ENCODE measurements around the gene RBMS3. TPM values are rescaled to one million over a fixed set of nuclear protein-coding genes. Genes with fewer than 3 reads are reported as not detected.
"Not testable (repeated sequence)": the region's sequence is repeated elsewhere in the genome, so short reads cannot be mapped to it uniquely, and the experiment has no call there.

Gene RBMS3
- total and polyA plus RNA-seq, 2 experiments from 2014 or later: 20.8 TPM

DNA sequence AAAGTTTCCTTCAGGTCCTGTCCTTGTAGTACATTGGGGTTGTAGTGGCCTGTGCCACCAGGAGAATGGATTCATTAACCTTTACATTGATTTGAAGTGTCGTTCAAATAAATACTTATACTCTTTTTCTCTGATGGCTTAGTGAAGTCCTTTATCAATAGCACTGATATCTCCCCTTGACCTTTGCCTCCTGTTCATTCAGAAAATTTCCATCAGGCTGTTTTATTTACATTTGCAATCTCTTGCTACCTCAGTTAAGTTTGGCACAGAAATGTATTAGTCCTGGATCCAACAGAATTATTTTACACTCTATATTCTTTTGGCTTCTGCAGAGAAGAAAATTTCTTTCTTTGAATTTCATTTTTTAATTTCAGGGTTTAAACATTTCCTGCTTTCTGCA, 497.0 kb downstream of the RBMS3 start:
- Histone ChIP-seq H3K27ac (peak overlapping the region; percentile 56), H3K9me3 (ENCODE audit: low read depth) (no peaks in the 10 kb centered on the region), H3K4me1 (ENCODE audit: low read depth) (peaks cover 24% of the 10 kb centered on the region), H3K36me3 (no peaks in the 10 kb centered on the region), H3K27me3 (no peaks in the 10 kb centered on the region), H3K4me3 (no peak overlapping the region)
- DNase-seq (ENCODE audit: low read depth in 1 of 2, low spot score in 1 of 2): no peak
- TF ChIP-seq, protein P1, sequence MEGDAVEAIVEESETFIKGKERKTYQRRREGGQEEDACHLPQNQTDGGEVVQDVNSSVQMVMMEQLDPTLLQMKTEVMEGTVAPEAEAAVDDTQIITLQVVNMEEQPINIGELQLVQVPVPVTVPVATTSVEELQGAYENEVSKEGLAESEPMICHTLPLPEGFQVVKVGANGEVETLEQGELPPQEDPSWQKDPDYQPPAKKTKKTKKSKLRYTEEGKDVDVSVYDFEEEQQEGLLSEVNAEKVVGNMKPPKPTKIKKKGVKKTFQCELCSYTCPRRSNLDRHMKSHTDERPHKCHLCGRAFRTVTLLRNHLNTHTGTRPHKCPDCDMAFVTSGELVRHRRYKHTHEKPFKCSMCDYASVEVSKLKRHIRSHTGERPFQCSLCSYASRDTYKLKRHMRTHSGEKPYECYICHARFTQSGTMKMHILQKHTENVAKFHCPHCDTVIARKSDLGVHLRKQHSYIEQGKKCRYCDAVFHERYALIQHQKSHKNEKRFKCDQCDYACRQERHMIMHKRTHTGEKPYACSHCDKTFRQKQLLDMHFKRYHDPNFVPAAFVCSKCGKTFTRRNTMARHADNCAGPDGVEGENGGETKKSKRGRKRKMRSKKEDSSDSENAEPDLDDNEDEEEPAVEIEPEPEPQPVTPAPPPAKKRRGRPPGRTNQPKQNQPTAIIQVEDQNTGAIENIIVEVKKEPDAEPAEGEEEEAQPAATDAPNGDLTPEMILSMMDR (IDR thresholded peaks at IDR 0.05; ENCODE audit: low read depth, low read length): no peak

DNA sequence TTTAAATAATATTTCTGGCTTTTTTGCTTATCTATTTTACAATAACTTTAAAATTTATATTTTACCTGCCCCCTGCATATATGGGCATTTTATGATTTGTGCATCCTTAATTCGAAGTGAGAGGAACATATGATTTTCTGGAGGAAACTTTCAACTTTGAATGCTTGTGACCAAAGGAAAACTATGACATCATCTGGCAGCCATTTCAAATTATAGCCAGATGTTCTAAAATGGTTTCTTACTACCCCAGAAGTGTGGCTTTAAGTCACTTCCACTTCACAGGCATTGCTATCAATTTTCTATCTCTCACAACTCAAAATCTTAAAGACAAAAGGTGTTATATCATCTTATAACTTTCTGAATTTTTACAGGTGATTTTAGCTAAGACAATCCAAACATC, 508.8 kb downstream of the RBMS3 start:
- H3K27ac ChIP-seq: no peak overlapping the region
- DNase-seq (ENCODE audit: low read depth in 1 of 2, low spot score in 1 of 2): no peak
- TF ChIP-seq, protein P1 (IDR thresholded peaks at IDR 0.05; ENCODE audit: low read depth, low read length): no peak

DNA sequence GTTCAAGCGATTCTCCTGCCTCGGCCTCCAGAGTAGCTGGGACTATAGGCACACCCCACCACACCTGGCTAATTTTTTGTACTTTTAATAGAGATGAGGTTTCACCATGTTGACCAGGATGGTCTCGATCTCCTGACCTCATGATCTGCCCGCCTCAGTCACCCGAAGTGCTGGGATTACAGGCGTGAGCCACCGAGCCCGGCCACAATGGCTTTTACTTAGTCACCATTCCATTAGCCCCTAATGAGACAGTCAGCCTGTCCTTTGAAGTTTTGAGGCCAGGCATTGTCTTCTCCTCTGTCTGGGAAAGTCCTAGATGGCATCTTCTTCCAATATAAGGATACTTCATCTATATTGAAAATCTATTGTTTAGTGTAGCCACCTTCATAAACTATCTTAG, 515.9 kb downstream of the RBMS3 start:
- Histone ChIP-seq H3K27ac (no peak overlapping the region), H3K4me3 (no peak overlapping the region), H3K27me3 (no peaks in the 10 kb centered on the region), H3K4me1 (ENCODE audit: low read depth) (no peaks in the 10 kb centered on the region), H3K9me3 (ENCODE audit: low read depth) (no peaks in the 10 kb centered on the region), H3K36me3 (no peaks in the 10 kb centered on the region)
- TF ChIP-seq, protein P1 (IDR thresholded peaks at IDR 0.05; ENCODE audit: low read depth, low read length): no peak
- no peak for DNase-seq (ENCODE audit: low read depth in 1 of 2, low spot score in 1 of 2)

More for the DNA sequence above, 508.8 kb downstream of the RBMS3 start:
- no peaks in the 10 kb centered on the region for H3K9me3 ChIP-seq (ENCODE audit: low read depth)
- no peak overlapping the region for H3K4me3 ChIP-seq
- no peaks in the 10 kb centered on the region for H3K27me3 ChIP-seq
- H3K4me1 ChIP-seq (ENCODE audit: low read depth): no peaks in the 10 kb centered on the region
- H3K36me3 ChIP-seq: no peaks in the 10 kb centered on the region

DNA sequence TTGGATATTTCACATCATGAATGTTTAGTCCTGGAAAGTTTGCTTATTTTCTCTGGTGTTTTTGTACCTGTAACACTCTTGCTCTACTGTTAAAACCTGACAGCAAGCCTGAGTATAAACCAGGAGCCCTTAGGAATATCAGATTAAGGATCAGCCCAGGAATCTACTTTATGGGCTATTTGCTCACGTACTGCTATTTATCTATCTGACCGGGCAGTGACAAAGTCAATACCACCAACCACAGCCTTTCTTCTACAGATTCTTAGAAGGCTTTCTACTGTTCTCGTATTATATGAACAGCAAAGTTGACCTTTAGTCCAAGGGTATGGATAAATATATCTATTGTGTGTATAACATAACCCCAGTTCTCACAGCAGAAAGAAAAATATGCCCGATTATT, 521.2 kb downstream of the RBMS3 start:
- H3K9me3 ChIP-seq (ENCODE audit: low read depth): no peaks in the 10 kb centered on the region
- H3K27ac ChIP-seq: no peak overlapping the region
- H3K27me3 ChIP-seq: no peaks in the 10 kb centered on the region
- no peak overlapping the region for H3K4me3 ChIP-seq
- H3K36me3 ChIP-seq: no peaks in the 10 kb centered on the region
- no peaks in the 10 kb centered on the region for H3K4me1 ChIP-seq (ENCODE audit: low read depth)
- TF ChIP-seq, protein P1 (IDR thresholded peaks at IDR 0.05; ENCODE audit: low read depth, low read length): no peak
- DNase-seq (ENCODE audit: low read depth in 1 of 2, low spot score in 1 of 2): no peak

DNA sequence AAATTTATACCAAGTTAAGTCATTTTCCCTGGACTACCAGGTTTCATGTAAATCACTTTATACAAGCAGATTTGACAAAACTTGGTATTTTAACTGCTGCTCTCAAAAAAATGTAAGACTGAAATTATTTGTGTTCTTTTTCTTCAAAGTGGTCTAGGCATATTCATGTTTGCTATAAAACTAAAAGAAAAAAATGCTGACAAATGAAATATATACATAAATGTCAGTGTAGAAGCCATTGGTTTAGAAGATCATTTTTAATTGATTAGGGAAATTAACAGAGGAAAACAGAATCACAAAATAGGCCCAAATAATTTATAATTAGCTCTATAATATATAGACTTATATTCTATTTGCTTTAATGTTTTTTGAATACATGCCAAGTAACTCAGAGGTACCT, 523.2 kb downstream of the RBMS3 start:
- no peak overlapping the region for H3K4me3 ChIP-seq
- H3K27ac ChIP-seq: no peak overlapping the region
- no peaks in the 10 kb centered on the region for H3K27me3 ChIP-seq
- no peaks in the 10 kb centered on the region for H3K4me1 ChIP-seq (ENCODE audit: low read depth)
- H3K9me3 ChIP-seq (ENCODE audit: low read depth): no peaks in the 10 kb centered on the region
- TF ChIP-seq, protein P1 (IDR thresholded peaks at IDR 0.05; ENCODE audit: low read depth, low read length): no peak
- no peaks in the 10 kb centered on the region for H3K36me3 ChIP-seq
- DNase-seq (ENCODE audit: low read depth in 1 of 2, low spot score in 1 of 2): no peak

DNA sequence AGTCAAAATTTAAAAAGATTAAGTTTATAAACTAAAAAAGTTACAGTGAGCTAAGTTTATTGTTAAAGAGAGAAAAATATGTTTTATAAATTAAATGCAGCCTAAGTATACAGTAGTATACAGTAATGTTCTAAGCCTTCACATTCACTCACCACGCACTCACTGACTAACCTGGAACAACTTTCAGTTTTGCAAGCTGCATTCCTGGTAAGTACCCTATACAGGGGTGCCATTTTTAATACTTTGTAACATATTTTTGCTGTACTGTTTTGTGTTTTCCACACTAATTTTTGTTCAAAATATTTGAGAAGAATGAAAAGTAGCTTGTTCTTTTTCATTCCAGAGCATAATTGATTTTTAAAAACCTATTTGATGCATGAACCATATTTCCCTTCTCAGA, 524.9 kb downstream of the RBMS3 start:
- peak in 1 of 2 donors; percentile 16 for DNase-seq (ENCODE audit: low read depth in 1 of 2, low spot score in 1 of 2)
- Histone ChIP-seq H3K4me3 (no peak overlapping the region), H3K4me1 (ENCODE audit: low read depth) (no peaks in the 10 kb centered on the region), H3K27ac (no peak overlapping the region), H3K36me3 (no peaks in the 10 kb centered on the region), H3K9me3 (ENCODE audit: low read depth) (no peaks in the 10 kb centered on the region), H3K27me3 (no peaks in the 10 kb centered on the region)
- TF ChIP-seq, protein P1 (IDR thresholded peaks at IDR 0.05; ENCODE audit: low read depth, low read length): no peak

DNA sequence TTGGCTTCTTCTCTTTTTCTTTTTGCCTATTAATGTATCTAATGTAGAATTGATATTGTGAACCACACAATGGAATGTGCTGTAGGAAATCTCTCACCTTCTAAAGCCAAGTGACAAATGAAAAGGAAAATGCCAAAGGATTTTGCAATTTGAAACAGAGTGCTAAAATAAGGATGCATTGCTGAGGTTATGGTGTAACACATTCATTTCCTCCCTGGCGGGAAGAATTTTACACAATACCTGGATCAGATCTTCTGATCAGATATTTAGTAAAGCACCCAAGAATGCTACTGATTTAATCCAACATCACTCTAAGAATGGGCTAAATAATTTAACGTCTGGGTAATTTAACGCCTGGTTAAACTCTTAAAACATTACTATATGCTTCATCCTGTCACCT, 527.5 kb downstream of the RBMS3 start:
- not testable (repeated sequence) for H3K27ac ChIP-seq; H3K4me3 ChIP-seq; H3K9me3 ChIP-seq (ENCODE audit: low read depth); DNase-seq (ENCODE audit: low read depth in 1 of 2, low spot score in 1 of 2); H3K36me3 ChIP-seq; H3K27me3 ChIP-seq; H3K4me1 ChIP-seq (ENCODE audit: low read depth)
